Ammon's horn (tissue), 1 donor: Measurements from ENCODE around the gene PTEN.
"Not testable (repeated sequence)": the region's sequence is repeated elsewhere in the genome, so short reads cannot be mapped to it uniquely, and the experiment has no call there.

Experiments
- DNase-seq: peaks from one replicate; pipeline ENCODE4 v3.0.0-alpha.2; 2016; ENCODE audit warnings: low spot score

The PTEN gene

DNA sequence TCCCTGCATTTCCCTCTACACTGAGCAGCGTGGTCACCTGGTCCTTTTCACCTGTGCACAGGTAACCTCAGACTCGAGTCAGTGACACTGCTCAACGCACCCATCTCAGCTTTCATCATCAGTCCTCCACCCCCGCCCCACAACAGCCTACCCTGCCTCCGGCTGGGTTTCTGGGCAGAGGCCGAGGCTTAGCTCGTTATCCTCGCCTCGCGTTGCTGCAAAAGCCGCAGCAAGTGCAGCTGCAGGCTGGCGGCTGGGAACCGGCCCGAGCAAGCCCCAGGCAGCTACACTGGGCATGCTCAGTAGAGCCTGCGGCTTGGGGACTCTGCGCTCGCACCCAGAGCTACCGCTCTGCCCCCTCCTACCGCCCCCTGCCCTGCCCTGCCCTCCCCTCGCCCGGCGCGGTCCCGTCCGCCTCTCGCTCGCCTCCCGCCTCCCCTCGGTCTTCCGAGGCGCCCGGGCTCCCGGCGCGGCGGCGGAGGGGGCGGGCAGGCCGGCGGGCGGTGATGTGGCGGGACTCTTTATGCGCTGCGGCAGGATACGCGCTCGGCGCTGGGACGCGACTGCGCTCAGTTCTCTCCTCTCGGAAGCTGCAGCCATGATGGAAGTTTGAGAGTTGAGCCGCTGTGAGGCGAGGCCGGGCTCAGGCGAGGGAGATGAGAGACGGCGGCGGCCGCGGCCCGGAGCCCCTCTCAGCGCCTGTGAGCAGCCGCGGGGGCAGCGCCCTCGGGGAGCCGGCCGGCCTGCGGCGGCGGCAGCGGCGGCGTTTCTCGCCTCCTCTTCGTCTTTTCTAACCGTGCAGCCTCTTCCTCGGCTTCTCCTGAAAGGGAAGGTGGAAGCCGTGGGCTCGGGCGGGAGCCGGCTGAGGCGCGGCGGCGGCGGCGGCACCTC lies at the start of gene PTEN, which contains the start of gene KLLN:
PTEN (plus strand) TSS at position 573 of the 891 bp plus-strand sequence. CDS start 845 bp downstream, outside the sequence.
KLLN (minus strand) TSS at position 481 of the 891 bp plus-strand sequence. CDS start 1,046 bp downstream, outside the sequence.
- peak; percentile 92 for DNase-seq

DNA sequence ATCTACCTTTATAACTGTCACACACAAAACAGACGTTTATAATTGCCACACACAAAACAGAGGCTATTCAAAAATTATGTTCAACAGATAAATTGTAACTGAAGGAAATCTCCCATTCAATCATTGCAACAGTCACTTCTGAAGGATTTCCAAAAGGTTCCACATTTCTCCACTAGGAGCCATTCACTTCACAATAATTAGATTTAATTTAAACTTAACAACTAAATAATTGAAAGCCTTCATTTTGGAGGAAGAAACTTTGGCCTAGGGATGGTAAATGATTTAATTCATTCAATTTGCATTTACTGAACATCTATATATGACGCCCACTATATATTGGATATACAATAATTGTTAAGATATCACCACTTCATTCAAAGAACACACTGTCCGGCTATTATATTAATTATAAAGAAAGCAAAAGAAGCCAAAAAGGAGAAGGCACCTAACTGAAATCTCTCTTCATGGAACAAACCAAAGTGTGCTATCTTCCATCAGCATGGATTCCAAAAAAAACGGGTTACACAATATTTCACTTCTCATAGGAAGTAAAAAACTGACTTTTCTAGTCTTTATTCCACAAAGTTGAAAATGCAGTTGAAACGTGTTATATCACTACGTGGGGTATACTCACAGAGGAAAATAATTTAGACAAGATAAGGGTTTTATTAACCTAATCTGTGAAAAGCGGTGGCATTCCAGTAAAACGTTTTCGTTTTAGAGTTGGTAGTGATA lies 47.1 kb upstream of the PTEN start:
- no peak for DNase-seq

DNA sequence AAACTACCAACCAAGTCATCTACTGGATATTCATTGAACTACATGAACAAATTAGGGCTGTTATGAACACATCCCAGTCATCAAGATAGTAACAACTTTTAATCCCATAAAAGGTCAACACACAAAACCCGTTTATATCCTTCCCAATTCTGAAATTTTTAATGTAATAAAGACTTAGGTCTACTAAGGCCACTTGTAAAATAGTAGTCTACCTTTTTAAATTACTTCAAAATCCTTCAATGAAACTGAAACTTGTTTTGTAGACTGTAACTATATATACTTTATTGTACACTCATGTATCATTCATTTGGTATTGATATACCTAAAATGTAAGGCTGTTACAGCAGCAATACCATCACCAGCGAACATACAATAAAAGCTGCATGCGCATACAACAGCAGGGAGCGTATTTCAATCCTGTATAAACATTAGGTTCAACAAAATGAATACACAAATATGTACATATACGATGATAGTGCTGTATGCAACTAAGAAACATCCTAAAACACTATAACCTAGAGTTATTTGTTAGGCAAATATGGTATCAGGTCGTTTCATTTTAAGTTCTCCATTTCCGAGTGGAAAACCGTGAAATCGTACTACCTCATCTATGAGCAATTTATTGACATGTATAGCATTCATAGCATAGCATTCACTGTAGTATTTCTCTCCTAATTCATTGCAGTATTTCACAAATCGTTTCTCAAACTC lies 46.4 kb upstream of the PTEN start:
- no peak for DNase-seq

DNA sequence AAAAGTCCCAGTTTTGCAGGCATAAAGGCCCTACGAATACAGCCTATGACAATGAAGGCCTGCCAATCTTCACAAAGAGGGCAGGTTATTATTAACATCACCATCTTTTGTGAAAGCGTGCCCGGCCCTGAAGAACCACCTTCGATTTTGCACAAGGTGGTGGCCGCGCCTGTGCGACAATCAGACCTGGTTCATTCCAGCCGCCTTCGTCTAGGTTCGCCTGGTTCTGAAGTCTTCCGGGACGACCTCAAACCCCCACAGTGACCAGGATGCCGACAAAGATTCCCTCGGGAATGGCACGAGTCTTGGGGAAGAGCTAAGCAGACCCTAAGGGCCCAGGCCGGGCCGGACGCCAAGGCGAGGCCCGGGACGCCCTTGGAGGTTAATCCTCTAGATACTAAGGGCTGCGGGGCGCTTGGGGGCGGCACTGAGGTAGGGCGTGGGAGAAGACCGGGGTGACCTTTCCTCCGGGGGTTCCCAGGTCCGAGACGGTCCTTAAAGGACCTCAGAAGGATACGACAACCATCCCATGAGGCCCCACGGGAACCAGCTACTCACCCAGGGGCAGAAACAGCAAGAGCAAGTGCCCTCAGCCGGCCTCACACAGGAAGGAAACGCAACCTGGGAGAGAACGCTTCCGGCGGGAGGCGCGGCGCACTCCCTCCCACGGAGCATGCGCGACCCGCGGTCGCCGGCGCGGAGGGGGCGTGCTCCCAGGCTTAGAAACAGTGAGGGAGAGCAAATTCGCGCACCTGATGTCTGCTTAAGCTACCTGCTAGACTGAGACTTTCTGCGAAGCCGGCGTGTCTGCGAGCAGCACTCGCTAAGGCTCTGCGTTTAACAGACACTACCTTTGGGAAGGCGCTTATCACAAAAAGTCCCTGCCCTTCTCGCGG lies 45.6 kb upstream of the PTEN start, which contains the start of gene ATAD1:
ATAD1 (minus strand) TSS at position 618 of the 896 bp plus-strand sequence. CDS start 3,627 bp downstream, outside the sequence.
- peak; percentile 90 for DNase-seq

DNA sequence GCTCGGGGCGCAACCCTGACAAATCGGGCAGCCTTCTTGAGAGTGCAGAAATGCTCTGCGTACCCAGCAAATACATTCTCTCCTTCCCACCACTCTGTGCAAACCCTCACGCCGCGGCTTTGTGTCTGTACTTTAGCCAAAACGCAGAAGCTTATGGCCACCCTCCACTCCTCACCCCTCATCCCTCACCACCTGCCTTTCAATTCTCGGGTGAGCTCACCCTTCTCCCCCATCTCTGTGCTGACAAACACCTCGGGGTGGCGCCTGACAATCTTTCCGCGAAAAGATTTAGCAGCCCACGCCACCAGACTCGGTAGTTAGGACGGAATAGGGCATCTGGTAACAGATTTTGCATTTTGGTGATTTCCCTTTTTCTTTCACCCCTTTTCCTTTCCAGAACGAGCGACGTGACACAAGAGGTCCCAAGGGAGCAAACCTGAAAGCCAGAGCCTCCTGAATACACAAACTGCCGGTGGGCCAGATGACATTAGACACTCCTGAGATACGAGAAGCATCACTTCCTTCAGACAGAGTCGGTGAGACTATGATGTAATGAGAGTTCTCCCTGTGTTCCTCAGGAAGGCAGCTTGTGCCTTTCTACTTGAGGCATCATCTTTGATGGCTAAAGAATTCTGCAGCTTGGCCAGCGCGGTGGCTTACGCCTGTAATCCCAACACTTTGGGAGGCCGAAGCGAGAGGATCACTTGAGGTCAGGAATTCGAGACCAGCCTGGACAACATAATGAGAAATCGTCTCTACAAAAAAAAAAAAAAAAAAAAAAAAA lies 44.7 kb upstream of the PTEN start:
- peak; percentile 58 for DNase-seq

DNA sequence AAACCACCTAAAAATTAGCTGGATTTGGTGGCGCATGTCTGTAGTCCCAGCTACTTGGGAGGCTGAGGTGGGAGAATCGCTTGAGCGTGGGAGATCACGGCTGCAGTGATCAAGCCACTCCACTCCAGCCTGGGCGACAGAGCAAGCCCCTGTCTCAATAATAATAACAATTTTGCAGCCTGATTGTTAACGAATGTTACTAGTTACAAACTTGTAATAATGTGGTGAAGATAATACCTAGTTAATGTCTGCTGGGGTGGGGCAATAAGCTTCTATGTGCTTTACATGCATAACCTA lies 44.2 kb upstream of the PTEN start:
- no peak for DNase-seq

DNA sequence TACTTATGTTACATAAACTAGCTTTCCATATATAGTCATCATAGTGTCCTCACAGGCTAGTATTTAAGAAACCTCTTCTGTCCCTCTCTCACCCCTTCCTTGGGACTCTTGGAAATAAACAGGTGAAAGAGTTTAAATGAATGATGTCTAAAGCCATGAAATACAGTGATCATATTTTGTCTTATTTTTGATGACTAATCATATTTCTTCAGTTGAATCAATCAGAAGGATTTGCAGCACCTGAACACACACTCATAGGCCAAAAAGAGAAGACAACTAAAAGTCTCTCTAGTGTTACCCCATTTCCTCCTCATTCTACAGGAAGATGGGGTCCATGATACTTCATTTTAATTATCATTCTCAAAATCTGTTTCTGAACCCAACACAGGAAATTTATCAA lies 36.8 kb upstream of the PTEN start:
- DNase-seq, result no peak

DNA sequence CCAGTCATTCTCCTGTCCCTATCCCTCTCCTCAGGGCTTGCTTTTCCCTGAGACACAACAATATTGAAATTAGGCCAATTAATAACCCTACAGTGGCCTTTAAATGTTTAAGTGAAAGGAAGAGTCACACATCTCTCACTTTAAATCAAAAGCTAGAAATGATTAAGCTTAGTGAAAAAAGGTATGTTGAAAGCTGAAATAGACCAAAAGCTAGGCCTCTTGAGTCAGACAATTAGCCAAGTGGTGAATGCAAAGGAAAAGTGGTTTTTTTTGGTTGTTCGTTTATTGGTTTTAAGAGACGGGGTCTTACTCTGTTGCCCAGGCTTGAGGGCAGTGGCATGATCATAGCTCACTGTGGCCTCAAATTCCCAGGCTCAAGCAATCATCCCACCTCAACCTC lies 35.7 kb upstream of the PTEN start:
- no peak for DNase-seq

DNA sequence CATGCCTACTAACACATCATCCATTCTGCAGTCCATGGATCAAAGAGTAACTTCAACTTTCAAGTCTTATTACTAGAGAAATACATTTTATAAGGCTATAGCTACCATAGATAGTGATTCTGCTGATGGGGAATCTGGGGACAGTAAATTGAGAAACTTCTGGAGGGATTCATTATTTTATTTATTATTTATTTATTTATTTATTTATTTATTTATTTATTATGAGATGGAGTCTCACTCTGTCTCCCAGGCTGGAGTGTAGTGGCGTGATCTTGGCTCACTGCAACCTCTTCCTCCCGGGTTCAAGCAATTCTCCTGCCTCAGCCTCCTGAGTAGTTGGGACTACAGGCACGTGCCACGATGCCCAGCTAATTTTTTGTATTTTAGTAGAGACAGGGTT lies 34.4 kb upstream of the PTEN start:
- not testable (repeated sequence) for DNase-seq

DNA sequence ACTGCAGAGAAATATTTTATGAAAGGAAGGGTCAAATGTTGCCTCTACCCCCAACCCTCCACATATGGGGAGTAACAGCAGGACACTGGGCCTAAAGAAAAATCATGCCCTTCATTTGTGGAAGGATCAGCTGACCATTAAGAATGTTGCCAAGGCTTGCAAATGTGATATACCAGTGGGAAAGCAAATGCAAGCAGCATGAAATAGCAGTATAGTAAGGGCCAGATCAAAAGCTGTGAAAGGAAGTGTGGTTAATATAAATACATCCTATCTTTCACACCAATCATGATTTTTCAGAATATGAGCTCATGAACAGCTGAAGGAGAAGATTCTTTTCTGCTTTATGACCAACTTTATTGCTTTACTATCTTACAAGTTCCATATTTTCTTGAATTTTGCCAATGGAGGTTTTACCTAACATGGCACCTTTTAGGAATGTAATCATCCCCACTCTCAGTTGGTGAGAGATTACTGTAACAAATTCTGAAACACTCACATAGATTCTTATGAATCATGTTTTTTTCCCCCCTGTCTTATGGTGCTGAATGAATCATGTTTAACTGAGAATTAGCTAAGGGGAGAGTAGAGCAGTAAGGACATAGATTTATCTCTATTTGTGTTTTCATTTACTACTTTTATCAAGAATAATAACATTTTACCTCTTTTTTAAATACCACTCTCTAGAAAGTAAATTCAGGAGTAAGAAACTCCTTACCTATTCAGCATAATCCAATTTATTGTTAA lies 33.3 kb upstream of the PTEN start:
- no peak for DNase-seq

DNA sequence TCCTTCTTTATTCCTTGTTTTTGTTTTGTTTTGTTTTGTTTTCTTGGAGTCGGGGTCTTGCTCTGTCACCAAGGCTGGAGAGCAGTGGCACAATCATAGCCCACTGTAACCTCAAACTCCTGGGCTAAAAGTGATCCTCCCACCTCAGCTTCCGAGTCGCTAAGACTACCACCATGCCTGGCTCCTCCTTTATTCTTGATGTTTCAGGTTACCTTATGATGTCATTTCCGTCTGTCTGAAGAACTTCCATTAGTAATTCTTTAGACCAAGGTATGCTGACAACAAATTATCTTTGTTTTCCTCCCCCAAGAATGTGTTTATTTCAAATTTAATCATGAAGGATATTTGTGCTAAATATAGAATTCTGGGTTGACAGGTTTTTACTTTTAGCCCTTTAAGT lies 27.3 kb upstream of the PTEN start:
- no peak for DNase-seq

DNA sequence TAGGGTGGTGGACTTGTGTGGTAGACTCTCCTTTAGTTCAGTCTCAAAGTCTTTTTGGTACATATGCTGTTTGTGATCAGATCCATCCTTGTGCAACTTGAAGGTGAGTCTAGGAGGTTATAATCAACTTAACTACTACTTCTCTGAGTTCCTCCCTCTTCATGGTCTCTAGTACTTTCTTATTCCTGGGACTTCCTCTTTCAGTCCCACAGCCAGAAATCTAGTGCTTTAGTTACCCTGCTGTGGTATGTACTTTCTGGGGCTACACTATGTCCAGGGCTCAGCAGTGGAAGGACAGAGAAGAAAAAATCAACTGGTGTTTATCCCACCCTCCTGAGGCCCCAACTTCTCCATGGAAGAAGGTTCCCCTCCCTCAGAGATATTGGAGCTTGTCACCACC lies 26.0 kb upstream of the PTEN start:
- DNase-seq, result peak; percentile 13

DNA sequence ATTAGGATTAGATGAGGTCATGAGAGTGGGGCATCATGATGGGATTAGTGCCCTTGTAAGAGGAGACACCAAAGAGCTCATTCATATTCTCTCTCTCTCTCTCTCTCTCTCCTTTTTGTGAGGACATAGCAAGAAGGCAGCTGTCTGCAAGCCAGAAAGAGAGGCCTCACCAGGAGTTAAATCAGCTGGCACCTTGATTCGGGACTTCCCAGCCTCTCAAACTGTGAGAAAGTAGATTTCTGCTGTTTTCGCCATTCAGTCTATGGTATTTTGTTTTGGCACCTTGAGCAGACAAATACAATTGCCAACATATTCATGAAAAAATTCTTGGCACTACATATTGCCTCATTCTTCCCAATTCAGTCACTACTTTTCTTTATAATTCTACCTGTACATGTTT lies 24.8 kb upstream of the PTEN start:
- DNase-seq, result no peak

DNA sequence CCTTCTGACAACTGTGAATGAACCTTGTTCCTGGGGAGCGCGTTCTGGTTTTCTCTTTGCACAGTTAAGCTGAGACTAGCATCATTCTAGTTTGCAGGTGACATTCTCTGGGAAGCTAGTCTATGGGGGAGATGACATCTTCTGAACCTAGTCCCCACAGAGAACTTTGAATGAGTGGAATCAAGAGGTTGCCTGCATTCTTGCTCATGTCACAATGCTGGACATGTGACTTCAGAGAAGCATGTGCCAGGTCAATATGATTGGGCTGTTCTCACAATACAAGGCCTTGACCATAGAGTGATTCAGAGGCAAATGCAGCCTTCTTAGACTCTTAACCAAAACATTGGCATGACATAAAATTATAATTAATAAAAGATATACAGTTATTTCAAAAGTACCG lies 22.2 kb upstream of the PTEN start:
- DNase-seq, result no peak

DNA sequence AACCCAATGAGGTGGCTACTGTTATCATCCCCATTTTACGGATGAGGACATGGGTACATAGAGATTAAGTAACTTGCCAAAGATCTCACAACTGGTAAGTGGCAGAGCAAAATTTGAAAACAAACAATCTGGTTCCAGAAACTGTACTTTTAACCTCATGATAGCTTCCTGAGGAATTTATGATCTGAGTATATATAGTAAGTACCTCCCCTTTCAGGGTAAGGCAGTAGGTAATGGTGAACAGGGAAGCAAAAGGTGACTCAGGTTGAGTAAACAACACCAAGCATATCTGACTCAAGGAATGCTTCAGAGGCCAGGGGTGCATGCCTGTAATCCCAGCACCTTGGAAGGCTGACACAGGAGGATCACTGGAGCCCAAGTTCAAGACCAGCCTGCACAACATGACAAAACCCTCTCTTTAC lies 21.2 kb upstream of the PTEN start:
- DNase-seq, result no peak

DNA sequence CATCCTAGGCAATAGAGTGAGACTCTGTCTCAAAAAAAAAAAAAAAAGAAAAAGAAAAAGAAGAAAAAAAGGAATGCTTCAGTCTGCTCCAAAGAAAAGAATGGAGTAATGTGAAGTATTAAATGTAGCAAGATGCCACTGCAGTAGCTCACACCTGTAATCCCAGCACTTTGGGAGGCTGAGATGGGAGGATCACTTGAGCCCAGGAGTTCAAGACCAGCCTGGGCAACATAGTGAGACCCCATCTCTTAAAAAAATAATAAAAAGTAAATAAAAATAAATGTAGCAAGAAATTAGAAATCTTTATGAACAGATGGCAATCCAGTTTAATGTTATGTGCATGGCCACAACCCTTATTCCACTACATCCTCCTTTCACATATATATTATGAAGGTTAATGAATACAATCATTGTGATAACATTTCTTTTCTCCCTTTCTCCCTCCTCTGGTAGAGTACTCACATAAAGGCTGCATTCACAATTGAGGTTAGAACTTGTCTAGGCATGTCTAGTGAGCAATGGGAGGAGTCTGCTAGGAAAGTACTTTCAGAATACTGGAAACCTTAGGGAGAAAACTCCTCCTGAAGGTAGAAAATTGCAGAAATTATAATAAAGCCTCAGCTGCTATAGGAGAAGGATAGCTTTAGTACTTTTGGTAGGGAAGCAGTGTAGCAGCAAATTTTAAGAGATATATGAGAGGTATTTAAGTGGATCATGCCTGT lies 20.5 kb upstream of the PTEN start:
- DNase-seq, result no peak

DNA sequence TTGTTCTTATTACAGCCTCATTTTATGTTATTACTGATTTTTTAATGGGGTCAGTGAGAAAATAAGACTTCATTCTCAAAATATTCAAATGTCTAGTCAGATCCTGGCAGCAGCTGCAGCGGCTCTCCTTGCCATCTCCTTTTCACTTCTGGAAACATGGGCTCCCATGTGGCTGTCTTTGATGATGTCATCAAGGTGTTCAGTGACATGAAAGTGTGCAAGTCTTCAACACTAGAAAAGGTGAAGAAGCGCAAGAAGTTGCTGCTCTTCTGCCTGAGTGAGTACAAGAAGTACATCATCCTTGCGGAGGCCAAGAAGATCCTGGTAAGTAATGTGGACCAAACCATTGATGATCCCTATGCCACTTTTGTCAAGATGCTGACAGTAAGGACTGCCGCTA lies 19.7 kb upstream of the PTEN start:
- DNase-seq, result no peak

DNA sequence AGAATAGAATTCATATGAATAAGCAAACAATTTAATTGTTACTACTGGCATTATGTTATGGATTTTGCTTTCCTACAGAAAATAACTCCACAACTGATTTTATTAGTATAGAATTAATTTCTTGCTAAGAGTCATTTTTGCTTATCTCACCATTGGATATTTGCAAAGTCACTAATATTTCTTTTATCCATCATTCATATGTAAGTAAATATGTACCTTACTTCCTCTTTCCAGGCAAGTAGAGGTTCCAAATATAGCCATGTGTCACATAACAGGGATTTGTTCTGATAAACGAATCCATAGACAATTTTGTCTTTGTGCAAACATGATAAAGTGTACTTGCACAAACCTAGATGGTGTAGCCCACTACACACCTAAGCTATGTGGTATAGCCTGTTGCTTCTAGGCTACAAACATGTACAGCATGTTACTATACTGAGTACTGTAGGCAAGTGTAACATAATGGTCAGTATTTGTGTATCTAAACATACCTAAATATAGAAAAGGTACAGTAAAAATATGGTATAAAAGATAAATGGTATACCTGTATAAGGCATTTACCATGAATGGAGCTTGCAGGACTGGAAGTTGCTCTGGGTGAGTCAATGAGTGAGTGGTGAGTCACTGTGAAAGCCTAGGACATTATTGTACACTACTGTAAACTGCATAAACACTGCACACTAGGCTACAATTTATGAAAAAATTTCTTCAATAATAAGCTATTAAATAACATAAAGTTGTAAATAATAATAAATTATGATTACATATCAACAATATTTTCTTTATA lies 18.4 kb upstream of the PTEN start:
- DNase-seq, result no peak

DNA sequence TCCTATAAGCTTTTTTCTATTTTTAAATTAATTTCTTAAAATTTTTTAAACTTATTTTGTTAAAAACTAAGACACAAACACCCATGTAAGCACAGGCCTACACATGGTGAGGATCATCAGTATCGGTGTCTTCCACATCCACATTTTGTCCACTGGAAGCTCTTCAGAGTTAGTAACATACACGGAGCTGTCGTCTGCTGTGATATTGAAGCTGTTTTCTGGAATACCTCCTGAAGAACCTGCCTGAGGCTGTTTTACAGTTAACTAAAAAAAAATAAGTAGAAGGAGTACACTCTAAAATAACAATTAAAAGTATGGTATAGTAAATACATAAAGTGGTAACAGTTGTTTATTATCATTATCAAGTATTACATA lies 17.8 kb upstream of the PTEN start:
- DNase-seq, result no peak
